Mesendoderm (in vitro differentiated cells): ENCODE data around the gene ATP6V0E1.
A peak's percentile ranks its signal among the peaks of the same experiment; 100 is the strongest.

Source experiments
- DNase-seq: peaks from one replicate; pipeline ENCODE4 v3.0.0; 2013
- H2AK5ac ChIP-seq: 2 replicates; pipeline ENCODE4 v1.6.1; 2013; ENCODE audit warnings: low read length, inconsistent platforms
- H2BK120ac ChIP-seq: 2 replicates; pipeline ENCODE4 v1.6.1; 2013; ENCODE audit warnings: low read depth, mild to moderate bottlenecking, low read length, moderate library complexity, mixed read lengths
- H2BK15ac ChIP-seq: replicated peaks from 2 replicates; pipeline ENCODE4 v1.6.1; 2013; ENCODE audit warnings: low read depth, mild to moderate bottlenecking, moderate library complexity
- H2BK5ac ChIP-seq: 2 replicates; pipeline ENCODE4 v1.6.1; 2013; ENCODE audit warnings: low read length, inconsistent platforms
- H3K18ac ChIP-seq: 2 replicates; pipeline ENCODE4 v1.6.1; 2013; ENCODE audit warnings: mild to moderate bottlenecking, low read length, mixed read lengths
- H3K23ac ChIP-seq: one replicate; pipeline ENCODE4 v1.6.1; 2013; ENCODE audit warnings: low read length
- H3K27ac ChIP-seq: 2 replicates; pipeline ENCODE4 v1.5.1; 2013; ENCODE audit warnings: low read depth, mild to moderate bottlenecking, inconsistent platforms, low read length, moderate library complexity
- H3K27me3 ChIP-seq: 2 replicates; pipeline ENCODE4 v1.6.1; 2013; ENCODE audit warnings: low read length, control low read depth, mild to moderate bottlenecking, inconsistent platforms; ENCODE audit not compliant: insufficient read depth, poor library complexity
- H3K36me3 ChIP-seq: 2 replicates; pipeline ENCODE4 v1.6.1; 2013; ENCODE audit warnings: low read length, inconsistent platforms; ENCODE audit not compliant: control insufficient read depth, insufficient read depth
- H3K4ac ChIP-seq: one replicate; pipeline ENCODE4 v1.6.1; 2013; ENCODE audit warnings: low read depth, mild to moderate bottlenecking, low read length, moderate library complexity
- H3K4me1 ChIP-seq: 2 replicates; pipeline ENCODE4 v1.6.1; 2013; ENCODE audit warnings: low read depth, low read length, inconsistent platforms; ENCODE audit not compliant: control insufficient read depth
- H3K4me2 ChIP-seq: 2 replicates; pipeline ENCODE4 v1.6.1; 2013; ENCODE audit warnings: low read length
- H3K4me3 ChIP-seq: 2 replicates; pipeline ENCODE4 v1.5.1; 2013; ENCODE audit warnings: mild to moderate bottlenecking, low read length
- H3K56ac ChIP-seq: one replicate; pipeline ENCODE4 v1.6.1; 2013; ENCODE audit warnings: low read length
- H3K79me1 ChIP-seq: 2 replicates; pipeline ENCODE4 v1.6.1; 2013; ENCODE audit warnings: low read length, inconsistent platforms
- H3K79me2 ChIP-seq: 2 replicates; pipeline ENCODE4 v1.6.1; 2013; ENCODE audit warnings: mild to moderate bottlenecking, low read length; ENCODE audit not compliant: control insufficient read depth, insufficient read depth
- H3K9ac ChIP-seq: 2 replicates; pipeline ENCODE4 v1.6.1; 2013; ENCODE audit warnings: low read length, inconsistent platforms
- H4K5ac ChIP-seq: one replicate; pipeline ENCODE4 v1.6.1; 2013; ENCODE audit warnings: low read length
- H4K8ac ChIP-seq: one replicate; pipeline ENCODE4 v1.6.1; 2013; ENCODE audit warnings: low read depth, mild to moderate bottlenecking, control low read depth, low read length, moderate library complexity
- WGBS: extraction: QIAGEN DNeasy Blood & Tissue Kit; methylation state at CpG from one replicate; pipeline ENCODE4 v1.1.7; 2013; ENCODE audit warnings: low lambda C conversion rate, missing lambda C conversion rate; ENCODE audit not compliant: insufficient coverage; ENCODE audit errors: extremely low coverage; 5-methylcytosine and 5-hydroxymethylcytosine counted together

The ATP6V0E1 gene

GRCh38 chr5:173050791-173051190 is 67.2 kb downstream of the ATP6V0E1 start:
- no peak overlapping the region for H3K18ac ChIP-seq
- H3K4ac ChIP-seq = no peak overlapping the region
- H2BK120ac ChIP-seq = no peak overlapping the region
- H2BK5ac ChIP-seq = no peak overlapping the region
- no peak overlapping the region for H2AK5ac ChIP-seq
- no peak overlapping the region for H3K9ac ChIP-seq
- no peak overlapping the region for H2BK15ac ChIP-seq
- H3K4me2 ChIP-seq = no peak overlapping the region
- H3K4me3 ChIP-seq = no peak overlapping the region
- no peaks in the 10 kb centered on the region for H3K79me2 ChIP-seq
- H3K27ac ChIP-seq = no peak overlapping the region
- H3K79me1 ChIP-seq = no peaks in the 10 kb centered on the region
- no CpG with 5 or more reads among the region's 2 CpGs for WGBS
- H3K56ac ChIP-seq = no peak overlapping the region
- no peak overlapping the region for H3K23ac ChIP-seq
- H4K5ac ChIP-seq = no peak overlapping the region
- H4K8ac ChIP-seq = no peak overlapping the region
- DNase-seq = no peak
- no peaks in the 10 kb centered on the region for H3K36me3 ChIP-seq
- H3K4me1 ChIP-seq = peaks cover 3% of the 10 kb centered on the region
- no peaks in the 10 kb centered on the region for H3K27me3 ChIP-seq

GRCh38 chr5:173051746-173052145 is 68.2 kb downstream of the ATP6V0E1 start:
- peaks cover 3% of the 10 kb centered on the region for H3K4me1 ChIP-seq
- no peak overlapping the region for H3K18ac ChIP-seq
- no peak overlapping the region for H3K27ac ChIP-seq
- H3K23ac ChIP-seq = no peak overlapping the region
- no peak overlapping the region for H4K8ac ChIP-seq
- no peak overlapping the region for H3K4me2 ChIP-seq
- H3K79me1 ChIP-seq = no peaks in the 10 kb centered on the region
- H4K5ac ChIP-seq = no peak overlapping the region
- H2AK5ac ChIP-seq = no peak overlapping the region
- no peaks in the 10 kb centered on the region for H3K36me3 ChIP-seq
- H2BK15ac ChIP-seq = no peak overlapping the region
- no peaks in the 10 kb centered on the region for H3K27me3 ChIP-seq
- no CpG with 5 or more reads among the region's 5 CpGs for WGBS
- H2BK5ac ChIP-seq = no peak overlapping the region
- no peak overlapping the region for H3K56ac ChIP-seq
- H2BK120ac ChIP-seq = no peak overlapping the region
- H3K4ac ChIP-seq = no peak overlapping the region
- no peak overlapping the region for H3K4me3 ChIP-seq
- no peak overlapping the region for H3K9ac ChIP-seq
- no peaks in the 10 kb centered on the region for H3K79me2 ChIP-seq
- DNase-seq = no peak

- Histone ChIP-seq H4K5ac (no peak overlapping the region), H3K9ac (no peak overlapping the region), H3K27ac (no peak overlapping the region), H3K79me1 (no peaks in the 10 kb centered on the region), H3K36me3 (no peaks in the 10 kb centered on the region), H3K4ac (no peak overlapping the region), H3K4me1 (peaks cover 4% of the 10 kb centered on the region), H3K27me3 (no peaks in the 10 kb centered on the region), H3K79me2 (no peaks in the 10 kb centered on the region), H2BK15ac (no peak overlapping the region), H2AK5ac (no peak overlapping the region), H3K56ac (no peak overlapping the region), H3K4me2 (no peak overlapping the region), H2BK120ac (no peak overlapping the region), H3K23ac (no peak overlapping the region), H3K4me3 (no peak overlapping the region), H4K8ac (no peak overlapping the region), H2BK5ac (no peak overlapping the region), H3K18ac (no peak overlapping the region)
- no CpG with 5 or more reads among the region's 3 CpGs for WGBS
- DNase-seq = no peak
Observed at GRCh38 chr5:173053041-173053440, 69.5 kb downstream of the ATP6V0E1 start.

- no peaks in the 10 kb centered on the region for H3K36me3 ChIP-seq
- DNase-seq = no peak
- H3K27me3 ChIP-seq = no peaks in the 10 kb centered on the region
- no CpG with 5 or more reads among the region's 10 CpGs for WGBS
- no peak overlapping the region for H3K23ac ChIP-seq
- H4K5ac ChIP-seq = no peak overlapping the region
- H3K4ac ChIP-seq = no peak overlapping the region
- H2BK5ac ChIP-seq = no peak overlapping the region
- H3K56ac ChIP-seq = peak overlapping the region; percentile 84
- no peak overlapping the region for H3K18ac ChIP-seq
- no peak overlapping the region for H3K27ac ChIP-seq
- H3K79me2 ChIP-seq = no peaks in the 10 kb centered on the region
- peak overlapping the region; percentile 70 for H3K9ac ChIP-seq
- no peak overlapping the region for H2AK5ac ChIP-seq
- no peak overlapping the region for H3K4me3 ChIP-seq
- no peak overlapping the region for H4K8ac ChIP-seq
- no peak overlapping the region for H2BK15ac ChIP-seq
- no peak overlapping the region for H2BK120ac ChIP-seq
- H3K4me2 ChIP-seq = peak overlapping the region; percentile 82
- peaks cover 5% of the 10 kb centered on the region for H3K4me1 ChIP-seq
- no peaks in the 10 kb centered on the region for H3K79me1 ChIP-seq
Observed at GRCh38 chr5:173055042-173055721, 71.6 kb downstream of the ATP6V0E1 start.

GRCh38 chr5:173055722-173055982 is 72.1 kb downstream of the ATP6V0E1 start:
- Histone ChIP-seq H3K79me1 (no peaks in the 10 kb centered on the region), H2AK5ac (no peak overlapping the region), H3K18ac (no peak overlapping the region), H3K9ac (peak overlapping the region; percentile 70), H3K4me2 (peak overlapping the region; percentile 82), H4K5ac (no peak overlapping the region), H2BK5ac (no peak overlapping the region), H3K27me3 (no peaks in the 10 kb centered on the region), H2BK15ac (no peak overlapping the region), H2BK120ac (no peak overlapping the region), H3K4me3 (peak overlapping the region; percentile 55), H3K23ac (no peak overlapping the region), H3K27ac (no peak overlapping the region), H3K79me2 (no peaks in the 10 kb centered on the region), H3K4ac (no peak overlapping the region), H3K56ac (peak overlapping the region; percentile 84), H3K4me1 (peaks cover 5% of the 10 kb centered on the region), H4K8ac (no peak overlapping the region), H3K36me3 (no peaks in the 10 kb centered on the region)
- no peak for DNase-seq
- WGBS = no CpG with 5 or more reads among the region's 11 CpGs
